GM19324 (cell line): Measurements from ENCODE around the gene PRDX1.
"Not testable (repeated sequence)": the region's sequence is repeated elsewhere in the genome, so short reads cannot be mapped to it uniquely, and the experiment has no call there.

ENCODE experiments used
- ATAC-seq: cut with Tn5 transposase; IDR thresholded peaks from one replicate; pipeline ENCODE4 v1.9.1; 2021; ENCODE audit warnings: mild to moderate bottlenecking, moderate library complexity; ENCODE audit not compliant: unreplicated experiment, low FRiP score

PRDX1 gene

DNA sequence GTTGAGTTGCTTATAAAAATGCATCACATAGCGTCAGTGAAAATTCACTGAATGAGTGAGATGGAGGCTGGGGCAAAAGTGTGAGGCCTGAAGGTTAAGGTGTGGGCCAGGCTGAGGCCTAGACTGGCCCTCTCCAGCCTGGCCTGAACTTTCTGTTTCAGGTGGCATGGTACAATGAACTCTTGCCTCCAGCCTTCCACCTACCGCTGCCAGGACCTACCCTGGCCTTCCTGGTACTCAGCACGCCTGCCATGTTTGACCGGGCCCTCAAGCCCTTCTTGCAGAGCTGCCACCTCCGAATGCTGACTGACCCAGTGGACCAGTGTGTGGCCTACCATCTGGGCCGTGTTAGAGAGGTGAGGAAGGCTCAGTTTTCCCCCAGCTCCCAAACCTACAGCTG, 14.5 kb downstream of the PRDX1 start:
- ATAC-seq = no peak

DNA sequence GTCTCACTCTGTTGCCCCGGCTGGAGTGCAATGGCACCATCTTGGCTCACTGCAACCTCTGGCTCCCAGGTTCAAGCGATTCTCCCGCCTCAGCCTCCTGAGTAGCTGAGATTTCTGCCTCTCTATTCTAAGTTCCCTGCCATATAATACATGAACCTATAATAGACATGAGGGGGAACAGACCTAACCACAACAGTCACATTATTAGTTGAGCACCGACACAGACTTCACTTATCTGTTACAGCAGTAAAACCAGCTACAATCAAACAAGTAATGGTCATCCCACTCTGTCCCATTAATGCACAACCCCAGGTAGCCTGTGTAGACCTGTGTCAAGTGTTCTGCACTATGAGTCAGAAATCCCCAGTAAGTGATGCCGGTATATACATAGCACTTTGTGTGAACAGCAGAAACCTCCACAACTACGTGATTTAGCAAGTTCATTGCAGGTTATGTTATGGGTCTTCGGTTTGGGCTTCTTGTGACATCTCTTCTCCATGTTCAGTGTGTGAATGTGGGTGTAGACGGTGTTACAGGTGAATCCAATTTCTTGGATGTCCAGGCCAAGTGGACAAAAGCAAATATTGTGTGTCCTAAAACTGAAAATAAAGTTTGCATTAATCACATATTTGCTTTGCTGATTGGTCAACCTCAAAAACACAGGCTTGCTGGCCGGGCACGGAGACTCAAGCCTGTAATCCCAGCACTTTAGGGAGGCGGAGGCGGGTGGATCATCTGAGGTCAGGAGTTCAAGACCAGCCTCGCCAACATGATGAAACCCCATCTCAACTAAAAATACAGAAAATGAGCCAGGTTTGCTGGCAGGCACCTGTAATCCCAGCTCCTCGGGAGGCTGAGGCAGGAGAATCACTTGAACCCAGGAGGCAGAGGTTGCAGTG, 18.0 kb downstream of the PRDX1 start:
- no peak for ATAC-seq

DNA sequence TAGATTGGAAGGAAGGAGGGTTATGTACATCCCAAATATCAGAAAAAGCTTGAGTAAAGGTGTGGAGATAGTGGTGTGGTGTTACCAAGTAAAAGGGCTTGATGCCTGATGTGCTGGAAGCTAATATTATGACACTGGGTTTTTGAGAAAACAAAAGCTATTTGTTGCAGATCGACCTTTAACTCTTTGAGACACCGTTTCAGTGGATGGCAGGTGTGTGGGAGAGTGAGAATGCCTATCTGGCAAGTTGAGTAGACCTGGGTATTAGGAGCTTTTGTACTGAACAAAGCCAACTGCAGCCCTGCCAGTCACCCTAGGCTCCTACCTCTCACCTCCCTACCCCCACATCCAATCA, 20.2 kb downstream of the PRDX1 start:
- ATAC-seq = no peak

DNA sequence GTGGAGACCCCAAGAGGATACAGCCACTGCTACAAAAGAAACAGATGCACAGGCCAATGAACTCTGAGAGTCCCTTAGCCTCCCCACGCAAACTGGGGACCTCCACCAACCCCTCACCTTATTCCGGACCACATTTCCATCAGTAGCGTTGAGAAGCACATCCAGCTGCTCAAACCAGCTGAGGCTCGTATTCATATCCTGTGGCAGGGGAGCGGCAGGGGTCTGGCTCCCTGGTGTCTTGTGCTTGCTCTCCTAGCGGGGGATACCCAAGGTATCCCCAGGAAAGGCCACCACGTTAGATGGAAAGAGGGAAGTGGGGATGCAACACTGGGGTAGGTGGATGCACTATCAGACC, 22.3 kb downstream of the PRDX1 start:
- no peak for ATAC-seq

DNA sequence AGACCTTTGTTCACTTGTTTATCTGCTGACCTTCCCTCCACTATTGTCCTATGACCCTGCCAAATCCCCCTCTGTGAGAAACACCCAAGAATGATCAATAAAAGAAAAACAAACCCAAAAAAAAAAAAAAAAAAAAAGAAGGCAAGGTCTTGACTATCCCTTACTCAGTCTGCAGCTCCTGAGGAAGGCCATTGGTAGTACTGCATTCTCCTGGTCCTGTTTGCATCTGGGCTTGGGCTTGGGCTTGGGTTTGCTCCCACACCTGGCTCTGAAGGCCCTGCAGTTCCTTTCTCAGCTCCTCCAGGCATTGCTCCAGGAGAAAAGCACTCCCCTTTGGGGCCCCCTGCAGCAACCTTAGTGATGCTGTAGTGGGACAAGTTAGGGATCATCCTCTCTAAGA, 23.4 kb downstream of the PRDX1 start:
- ATAC-seq = no peak

DNA sequence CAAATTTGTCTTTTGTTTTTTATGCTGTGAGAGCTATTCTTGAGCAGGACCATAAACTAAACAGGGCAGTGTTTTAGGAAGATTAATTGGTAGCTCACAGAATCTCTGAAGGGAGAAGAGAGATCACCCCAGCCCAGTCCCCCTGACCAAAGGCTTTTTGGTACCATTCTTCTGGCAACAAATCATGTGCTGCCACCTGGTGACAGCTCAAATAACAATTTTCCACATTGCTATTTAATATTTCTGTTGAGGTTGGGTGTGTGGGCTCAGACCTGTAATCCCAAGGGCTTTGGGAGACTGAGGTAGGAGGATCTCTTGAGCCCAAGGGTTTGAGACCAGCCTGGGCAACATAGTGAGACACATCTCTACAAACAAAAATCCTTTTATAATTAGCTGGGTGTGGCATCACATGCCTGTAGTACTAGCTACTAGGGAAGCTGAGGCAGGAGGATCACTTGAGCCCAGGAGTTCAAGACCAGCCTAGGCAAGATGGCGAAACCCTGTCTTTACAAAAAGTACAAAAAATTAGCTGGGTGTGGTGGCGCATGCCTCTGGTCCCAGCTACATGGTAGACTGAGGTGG, 28.5 kb downstream of the PRDX1 start:
- no peak for ATAC-seq

DNA sequence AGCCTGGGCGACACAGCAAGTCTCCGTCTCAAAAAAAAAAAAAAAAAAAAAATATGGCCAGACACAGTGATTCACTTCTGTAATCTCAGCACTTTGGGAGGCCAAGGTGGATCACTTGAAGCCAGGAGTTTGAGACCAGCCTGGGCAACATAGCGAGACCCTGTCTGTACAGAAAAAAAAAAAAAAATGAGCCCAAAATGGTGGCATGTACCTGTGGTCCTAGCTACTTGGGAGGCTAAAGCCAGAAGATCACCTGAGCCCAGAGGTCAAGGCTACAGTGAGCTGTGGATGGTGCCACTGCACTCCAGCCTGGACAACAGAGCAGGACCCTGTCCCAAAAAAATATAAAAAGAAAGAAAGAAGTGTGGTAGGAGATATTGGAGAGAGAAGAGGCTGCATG, 29.0 kb downstream of the PRDX1 start:
- ATAC-seq = no peak

DNA sequence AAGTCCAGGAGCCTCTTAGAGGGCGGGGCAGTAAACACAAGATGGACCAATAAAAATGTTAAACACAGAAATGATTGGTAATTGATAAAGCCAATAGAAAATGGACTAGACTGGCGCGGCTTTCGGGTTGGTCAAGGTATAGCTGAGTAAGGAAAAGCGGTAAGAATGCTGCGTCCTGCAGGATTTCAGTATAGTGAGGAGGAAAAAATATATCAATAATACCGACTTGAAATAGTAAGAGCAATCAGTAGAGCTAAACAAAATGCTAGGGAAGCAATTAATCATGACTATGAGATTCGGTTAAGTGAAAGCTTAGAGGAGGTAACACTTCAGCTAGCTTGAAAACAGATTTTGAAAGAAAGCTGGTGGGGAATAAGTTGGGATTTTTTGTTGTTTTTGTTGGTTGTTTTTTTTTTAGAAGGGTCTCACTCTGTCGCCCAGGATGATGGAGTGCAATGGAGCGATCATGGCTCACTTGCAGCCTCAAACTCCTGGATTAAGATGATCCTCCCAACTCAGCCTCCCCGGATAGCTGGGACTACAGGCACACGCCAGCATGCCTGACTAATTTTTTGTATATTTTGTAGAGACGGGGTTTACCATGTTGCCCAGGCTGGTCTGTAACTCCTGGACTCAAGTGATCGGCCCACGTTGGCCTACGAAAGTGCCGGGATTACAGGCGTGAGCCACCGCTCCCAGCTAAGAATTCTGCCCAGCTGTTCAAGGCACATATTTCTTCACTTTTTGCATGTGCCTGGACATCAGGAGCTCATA, 30.0 kb downstream of the PRDX1 start:
- no peak for ATAC-seq

DNA sequence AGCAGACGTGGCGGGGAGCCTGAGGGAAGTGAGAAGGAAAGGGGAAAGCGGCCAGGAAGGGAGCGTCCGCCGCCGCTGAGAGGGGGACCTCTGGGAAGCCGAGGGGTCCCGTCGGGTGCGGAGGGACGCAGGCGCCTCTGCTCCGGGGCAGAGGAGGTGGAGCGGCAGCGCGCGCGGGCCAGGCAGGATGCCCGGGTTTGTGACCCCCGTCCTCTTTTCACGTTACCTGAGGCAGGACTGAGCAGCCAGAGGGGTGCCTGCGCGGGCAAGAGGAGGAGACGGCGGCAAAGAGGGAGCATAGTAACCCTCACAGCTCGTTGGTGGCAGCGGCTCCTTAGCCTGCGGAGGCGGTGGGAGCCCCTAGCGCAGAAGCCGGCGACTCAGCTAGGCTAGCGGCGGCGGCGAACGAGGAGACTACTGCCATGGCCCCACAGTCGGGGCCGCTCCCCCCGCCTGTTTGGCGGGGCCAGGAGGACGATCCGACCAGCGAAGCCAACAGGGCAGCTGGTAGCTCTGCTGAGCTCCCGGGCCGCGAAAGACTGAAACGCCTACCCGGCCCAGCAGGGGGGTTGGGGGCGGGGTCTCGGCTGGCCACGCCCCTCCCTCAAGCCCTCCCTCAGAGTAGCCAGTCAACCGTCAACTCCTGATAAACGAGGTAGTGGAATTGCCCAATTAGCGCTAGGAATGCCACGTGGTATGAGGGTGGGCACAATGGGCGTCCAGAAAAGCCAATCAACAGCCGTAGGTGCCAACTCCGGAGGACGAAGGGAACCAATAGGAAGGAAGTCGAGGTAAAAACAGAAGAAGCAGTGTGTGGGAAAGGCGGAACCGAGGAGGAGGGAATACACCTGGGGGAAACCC, 30.8 kb downstream of the PRDX1 start, which contains the start of gene TESK2:
TESK2 (minus strand) TSS at position 538 of the 861 bp plus-strand sequence. CDS start 33,378 bp downstream, outside the sequence.
- peak; percentile 92 for ATAC-seq

DNA sequence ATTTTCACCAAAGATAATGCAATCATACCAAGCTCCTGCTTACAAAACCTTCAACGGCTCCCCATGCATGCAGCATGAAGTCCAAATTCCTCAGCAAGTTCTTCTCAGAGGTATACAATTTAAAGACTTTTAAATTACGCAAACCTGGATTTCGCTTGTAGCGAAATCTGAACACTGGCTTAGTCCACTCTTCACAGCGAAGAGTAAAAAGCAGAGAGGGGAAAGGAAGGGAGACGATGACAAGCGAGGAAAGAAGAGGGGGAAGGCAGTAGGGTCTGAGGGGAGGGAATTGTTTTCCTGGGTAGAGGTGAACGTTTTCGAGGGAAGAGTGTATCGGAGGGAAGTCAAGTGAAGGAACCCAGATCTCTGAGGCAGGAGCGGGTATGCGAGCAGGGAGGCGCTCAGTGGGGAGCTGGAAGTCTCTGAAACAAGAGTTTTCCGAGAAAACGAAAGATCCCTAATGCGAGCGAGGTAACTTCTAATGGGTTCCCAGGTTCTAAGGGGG, 31.5 kb downstream of the PRDX1 start:
- no peak for ATAC-seq

DNA sequence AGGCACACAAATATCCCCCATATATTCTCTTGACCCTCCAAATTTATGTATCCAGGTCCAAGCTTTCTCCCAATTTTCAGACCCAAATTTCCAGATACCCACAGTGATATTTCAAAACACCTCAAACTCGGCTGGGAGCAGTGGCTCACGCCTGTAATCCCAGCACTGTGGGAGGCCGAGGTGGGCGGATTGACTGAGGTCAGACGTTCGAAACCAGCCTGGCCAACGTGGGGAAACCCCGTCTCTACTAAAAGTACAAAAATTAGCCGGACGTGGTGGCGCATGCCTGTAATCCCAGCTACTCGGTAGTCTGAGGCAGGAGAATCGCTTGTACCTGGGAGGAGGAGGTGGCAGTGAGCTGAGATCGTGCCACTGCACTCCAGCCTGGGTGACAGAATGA, 32.3 kb downstream of the PRDX1 start:
- not testable (repeated sequence) for ATAC-seq

DNA sequence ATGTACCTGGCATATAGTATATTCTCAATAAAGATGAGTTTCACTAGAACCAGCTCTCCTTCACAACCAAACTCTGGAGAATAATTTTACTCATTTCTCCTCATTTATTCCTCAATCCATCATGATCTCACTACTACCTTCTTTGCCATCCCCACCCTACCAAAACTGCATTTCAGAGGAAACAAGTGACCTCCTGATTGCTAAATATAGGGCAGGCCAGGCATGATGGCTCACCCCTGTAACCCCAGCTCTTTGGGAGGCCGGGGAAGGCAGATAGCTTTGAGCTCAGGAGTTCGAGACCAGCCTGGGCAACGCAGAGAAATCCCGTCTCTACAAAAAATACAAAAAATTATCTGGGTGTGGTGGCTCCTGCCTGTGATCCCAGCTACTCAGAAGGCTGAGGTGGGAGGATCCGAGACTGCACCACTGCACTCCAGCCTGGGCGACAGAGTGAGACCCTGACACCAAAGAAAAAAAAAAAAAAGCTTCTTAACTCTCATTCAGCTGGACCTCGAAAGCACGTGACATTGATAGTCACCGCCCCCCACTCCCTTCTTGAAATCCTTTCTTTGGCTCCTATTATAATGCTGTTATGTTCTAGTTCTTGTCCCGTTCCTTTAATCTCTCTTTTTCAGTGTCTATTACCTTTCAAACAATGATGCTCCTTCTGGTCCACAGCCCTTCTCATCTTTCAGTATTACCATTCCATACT, 32.9 kb downstream of the PRDX1 start:
- no peak for ATAC-seq

DNA sequence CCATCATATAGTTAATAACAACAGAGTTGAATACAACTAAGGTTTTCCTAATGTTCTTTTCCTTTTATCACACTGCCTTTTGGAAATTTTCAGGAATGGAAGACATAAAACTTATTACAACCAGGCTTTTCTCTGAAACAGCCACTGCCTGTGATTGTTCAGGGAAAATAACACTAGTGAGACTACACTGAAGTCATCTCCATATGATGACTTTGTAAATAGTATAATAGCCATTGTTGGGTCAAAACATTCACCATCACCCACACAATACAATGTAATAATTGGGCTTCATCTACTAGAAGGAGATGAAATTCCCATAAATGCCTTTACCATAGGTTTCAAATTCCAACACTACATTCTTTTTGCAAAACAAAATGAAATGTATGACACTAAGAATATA, 35.7 kb downstream of the PRDX1 start:
- no peak for ATAC-seq

DNA sequence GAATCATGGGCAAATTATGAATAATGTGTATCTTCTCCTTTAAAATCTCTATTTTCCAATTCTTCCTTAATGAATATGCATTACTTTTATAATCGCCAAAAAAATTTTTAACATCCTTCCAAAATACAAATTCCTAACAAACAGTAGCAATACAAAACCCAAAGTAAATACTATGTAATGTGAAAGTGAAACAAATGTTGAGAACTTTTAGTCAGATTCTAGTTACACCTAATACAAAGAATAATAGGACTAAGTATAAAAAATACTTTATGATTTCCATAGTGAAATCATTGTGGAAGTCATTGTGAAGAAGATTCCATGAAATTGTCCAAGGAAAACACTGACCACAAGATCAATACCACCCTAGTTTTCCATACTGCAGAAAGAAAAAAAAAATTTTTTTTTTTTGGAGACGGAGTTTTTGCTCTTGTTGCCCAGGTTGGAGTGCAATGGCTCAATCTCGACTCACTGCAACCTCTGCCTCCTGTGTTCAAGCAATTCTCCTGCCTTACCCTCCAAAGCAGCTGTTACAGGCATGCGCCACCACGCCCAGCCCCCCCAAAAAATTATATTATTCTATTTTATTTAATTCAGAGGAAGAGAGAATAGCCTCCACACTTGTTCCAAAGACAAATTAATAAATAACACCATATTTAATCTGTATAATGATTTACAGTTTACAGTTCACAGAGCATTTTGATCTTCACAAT, 42.5 kb downstream of the PRDX1 start:
- no peak for ATAC-seq

DNA sequence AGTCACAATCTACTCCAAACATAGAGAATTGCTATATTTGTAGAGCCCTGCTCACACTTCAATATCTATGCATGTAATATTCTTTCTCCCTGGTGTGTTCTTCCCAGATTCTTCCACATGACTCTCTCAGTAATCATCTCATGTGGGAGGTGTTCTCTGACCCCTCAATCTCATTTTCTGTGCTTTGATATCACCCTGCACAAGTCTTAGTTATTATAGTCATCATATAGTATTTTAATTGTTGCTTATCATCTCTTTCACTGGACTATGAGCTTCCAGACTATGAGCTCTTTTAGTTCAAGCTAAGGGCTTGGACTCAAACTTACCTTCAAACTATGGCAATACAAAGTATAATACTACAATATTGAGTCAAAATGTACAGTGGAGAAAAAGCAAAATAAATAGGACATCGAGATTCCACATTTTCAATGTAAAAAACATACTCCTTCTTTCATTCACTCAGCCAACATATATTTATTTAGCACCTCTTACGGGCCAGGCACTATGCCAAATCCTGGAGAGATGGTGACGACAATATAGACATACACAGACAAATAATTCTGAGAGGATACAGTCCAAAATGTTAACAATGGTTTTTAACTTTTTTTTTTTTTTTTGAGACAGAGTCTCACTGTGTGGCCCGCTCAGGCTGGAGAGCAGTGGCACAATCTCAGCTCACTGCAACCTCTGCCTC, 43.4 kb downstream of the PRDX1 start:
- no peak for ATAC-seq

DNA sequence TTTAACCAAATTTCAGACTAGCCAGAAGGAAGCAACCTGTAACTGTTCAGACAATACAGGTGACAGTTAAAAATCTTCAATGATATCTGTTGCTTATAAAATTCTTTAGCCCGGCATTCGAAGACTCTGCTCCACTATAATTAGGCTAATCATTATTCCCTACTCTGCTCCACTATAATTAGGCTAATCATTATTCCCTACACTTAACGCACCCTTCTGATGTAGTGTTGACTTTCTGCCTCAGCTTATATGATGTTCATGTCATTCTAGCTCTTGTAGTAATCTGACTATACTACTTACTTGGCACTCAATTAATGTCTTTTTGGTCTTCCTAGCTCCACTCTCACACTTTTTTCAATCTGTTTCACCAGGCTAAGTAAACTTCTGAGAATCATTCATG, 44.0 kb downstream of the PRDX1 start:
- ATAC-seq = no peak

DNA sequence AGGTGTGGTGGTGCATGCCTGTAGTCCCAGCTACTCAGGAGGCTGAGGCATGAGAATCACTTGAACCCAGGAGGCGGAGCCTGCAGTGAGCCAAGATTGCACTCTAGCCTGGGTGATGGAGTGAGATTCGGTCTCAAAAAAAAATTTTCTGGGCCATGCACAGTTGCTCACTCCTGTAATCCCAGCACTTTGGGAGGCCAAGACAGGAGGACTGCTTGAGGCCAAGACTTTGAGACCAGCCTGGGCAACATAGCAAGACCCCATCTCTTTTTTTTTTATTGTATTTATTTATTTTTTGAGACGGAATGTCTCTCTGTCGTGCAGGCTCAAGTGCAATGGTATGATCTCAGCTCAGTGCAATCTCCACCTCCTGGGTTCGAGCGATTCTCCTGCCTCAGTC, 47.5 kb downstream of the PRDX1 start:
- ATAC-seq = not testable (repeated sequence)

DNA sequence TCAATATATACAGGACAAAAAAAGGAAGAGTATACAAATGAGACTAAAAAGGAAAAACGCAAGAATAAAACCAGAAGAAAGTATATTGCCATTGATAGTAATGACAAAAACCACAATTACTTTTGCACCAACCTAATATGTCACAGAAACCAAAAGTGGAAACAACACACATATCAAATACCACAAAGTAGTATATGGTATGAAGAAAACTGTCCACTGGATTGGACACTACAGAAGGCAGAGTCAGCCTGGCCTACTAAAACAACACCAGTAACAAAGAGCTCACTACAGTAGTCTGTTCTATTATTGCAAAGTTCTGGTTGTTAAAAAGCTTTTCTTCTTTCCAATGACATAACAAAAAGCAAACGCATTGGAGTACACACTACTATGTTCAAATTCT, 48.4 kb downstream of the PRDX1 start:
- ATAC-seq = no peak
